GM19397 (cell line): ENCODE results near the gene BBS2.

Source experiments
- ATAC-seq: cut with Tn5 transposase; IDR thresholded peaks from one replicate; pipeline ENCODE4 v1.9.1; 2021; ENCODE audit warnings: mild to moderate bottlenecking, moderate library complexity; ENCODE audit not compliant: unreplicated experiment

The BBS2 gene

DNA sequence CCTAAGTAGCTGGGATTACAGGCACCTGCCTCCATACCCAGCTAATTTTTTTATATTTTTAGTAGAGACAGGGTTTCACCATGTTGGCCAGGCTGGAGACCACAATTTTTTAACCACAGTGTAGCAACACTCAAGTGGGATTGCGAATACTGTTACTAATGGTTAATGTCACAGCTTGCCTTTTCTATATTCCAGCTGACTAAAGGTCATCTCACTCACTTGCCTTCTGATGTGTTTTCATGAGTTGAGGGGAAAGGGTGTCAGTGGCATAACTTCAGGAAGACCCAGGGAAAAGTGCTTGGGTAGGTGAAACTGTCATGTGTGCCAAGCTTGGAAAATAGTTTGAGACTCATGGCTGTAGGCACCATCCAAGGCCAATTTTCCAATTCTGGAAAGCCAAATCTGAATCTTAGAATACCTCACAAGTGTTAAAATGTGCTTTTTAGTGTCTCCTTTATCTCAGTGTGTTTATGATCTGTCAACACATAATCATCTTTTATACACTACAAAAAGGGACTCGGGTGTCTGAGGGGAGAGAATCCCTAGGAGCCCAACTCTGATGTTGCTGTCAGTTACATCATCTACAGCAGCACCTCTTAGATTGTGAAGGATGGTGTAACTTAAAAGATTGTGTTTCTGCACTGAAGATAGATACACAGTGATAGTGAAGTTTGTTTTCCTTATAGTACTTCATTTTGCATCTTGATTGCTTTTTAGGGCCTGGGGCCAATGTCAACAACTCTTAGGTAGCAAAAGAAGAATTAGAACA lies 41.4 kb downstream of the BBS2 start:
- ATAC-seq, result no peak

DNA sequence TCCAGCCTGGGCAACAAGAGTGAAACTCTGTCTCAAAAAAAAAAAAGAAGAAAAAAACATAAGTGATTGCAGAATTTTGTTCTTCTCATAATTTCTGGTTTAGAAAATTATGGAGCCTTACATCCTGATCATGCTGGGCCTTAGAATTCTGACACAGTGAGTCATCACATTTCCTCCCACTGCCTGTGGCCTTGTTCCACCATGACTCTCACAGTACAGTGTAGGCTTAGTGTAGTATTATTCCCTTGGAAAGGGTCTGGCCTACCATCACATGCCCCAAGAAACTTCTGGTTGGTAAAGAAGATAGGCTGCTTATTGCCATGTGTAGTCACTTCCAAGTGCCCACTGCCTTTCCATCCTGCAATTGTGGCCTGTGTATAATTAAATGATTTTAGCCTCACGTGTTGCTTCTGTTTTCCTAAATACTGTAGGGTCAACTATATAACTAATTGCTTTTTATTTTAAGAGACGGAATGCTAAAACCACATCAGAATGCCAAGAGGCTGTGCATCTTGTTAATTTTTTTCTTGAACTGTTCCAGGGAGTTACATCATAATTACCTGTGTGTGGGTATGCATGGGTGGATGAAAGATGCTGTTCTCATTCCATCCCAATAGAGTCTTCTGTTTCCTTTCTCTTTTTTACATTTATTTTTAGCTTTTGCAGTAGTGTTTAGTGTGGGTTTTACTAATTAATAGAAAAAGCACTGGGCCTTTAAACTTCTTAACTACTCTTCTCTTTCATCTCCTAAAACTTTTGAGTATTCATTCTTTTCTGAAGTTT lies 42.5 kb downstream of the BBS2 start:
- ATAC-seq, result no peak

GRCh38 chr16:56475201-56475600 lies 44.6 kb downstream of the BBS2 start:
- ATAC-seq, result no peak

DNA sequence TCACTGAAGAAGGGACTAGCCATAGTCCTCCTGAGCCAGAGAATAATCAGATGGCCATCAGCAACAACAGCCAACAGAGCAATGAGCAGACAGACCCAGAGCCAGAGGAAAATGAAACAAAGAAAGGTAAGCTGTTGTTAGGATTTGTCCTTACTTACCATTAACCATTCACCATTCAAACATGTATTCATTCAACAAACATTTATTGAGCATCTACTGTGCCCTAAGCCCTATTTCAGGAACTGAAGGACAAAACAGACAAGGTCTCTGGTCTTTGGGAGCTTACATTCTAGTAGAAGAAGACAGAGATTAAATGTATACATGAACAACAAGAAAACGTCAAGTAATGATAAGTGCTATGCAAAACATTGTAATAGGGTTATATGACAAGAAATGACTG lies 49.2 kb downstream of the BBS2 start:
- no peak for ATAC-seq

DNA sequence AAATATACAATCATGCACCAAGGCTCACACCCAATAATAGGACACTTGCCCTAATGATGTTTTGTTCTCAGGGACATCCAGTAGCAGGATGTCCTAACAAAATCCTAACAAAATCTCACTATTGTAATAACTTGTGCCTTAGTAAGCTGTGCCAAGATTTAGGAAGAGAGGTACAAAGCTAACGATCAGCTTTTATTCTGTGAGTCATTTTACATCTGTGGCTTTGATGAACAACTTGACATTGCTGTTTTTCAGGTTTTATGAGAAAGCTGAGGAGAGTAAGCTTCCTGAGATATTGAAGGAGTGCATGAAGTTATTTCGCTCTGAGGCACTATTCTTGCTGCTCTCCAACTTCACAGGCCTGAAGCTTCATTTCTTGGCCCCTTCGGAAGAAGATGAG lies 49.6 kb downstream of the BBS2 start:
- no peak for ATAC-seq

- no peak for ATAC-seq
These were observed 50.1 kb downstream of the BBS2 start for GRCh38 chr16:56469748-56470147.

DNA sequence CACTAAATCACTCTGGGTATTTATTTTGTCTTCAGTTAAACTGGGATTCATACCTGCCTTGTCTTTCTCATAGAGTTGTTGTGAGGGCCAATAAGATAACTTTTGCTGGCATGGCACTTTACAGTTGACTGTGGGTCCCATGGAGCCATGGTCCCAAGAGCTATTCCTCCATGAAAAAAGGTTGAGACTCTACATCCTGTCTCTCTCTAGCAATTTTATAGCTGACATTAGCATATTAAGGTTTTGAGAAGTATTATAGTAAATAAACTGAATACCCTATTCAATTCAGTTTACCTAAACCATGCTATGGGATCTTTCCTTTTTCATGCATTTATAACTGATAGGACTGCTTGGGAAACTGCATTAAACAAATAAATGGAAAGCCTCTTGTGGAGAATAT lies 51.0 kb downstream of the BBS2 start:
- ATAC-seq, result no peak

GRCh38 chr16:56466344-56466743 lies 53.5 kb downstream of the BBS2 start:
- ATAC-seq, result no peak

GRCh38 chr16:56463153-56463552 lies 56.7 kb downstream of the BBS2 start:
- no peak for ATAC-seq

DNA sequence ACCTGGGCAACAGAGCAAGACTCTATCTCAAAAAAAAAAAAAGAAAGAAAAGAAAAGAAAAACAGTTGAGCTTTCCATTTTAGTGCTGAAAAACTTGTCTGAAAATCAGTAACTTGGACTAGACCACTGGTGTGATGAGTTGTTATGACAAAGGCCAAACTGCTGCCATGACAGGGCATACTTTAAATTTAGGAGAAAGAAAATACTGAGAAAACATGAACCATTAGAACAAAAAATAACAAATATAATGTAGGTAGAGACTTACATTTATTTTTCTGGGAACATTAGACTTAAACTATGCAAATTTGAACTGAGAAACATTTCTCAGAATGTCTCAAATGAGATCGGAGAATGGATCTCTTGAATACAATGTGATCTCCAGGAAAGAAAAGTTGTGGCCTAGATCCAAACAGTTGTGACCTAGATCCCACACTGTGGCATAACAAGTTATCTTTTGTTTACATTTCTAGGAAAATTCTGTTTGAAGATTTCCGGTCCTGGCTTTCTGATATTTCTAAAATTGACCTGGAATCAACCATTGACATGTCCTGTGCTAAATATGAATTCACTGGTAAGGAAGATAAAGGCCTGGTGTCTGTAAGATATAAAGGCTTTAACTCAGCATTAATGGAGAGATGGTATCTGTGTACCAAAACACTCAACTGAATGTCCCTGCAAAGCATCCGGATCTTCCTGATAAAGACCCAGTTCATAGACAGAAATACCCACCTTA lies 57.6 kb downstream of the BBS2 start:
- no peak for ATAC-seq

DNA sequence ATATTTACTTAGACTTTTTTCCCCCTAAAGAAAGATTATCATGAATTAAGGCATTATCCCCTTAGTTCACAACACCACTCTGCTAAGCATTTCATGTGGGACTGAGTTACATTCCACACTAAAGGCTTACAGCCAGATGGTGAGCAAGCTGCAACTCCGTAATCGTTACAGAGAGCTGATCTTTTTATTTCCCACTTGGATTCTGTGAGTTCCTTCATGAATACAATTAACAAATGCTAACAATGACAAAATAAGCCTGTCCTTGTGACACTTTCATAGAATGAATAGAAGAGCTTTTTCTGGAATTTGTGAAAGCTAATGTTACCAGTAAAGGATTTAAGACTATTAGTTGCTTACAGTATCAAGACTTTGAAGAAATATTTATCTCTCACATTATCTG lies 59.7 kb downstream of the BBS2 start:
- no peak for ATAC-seq

DNA sequence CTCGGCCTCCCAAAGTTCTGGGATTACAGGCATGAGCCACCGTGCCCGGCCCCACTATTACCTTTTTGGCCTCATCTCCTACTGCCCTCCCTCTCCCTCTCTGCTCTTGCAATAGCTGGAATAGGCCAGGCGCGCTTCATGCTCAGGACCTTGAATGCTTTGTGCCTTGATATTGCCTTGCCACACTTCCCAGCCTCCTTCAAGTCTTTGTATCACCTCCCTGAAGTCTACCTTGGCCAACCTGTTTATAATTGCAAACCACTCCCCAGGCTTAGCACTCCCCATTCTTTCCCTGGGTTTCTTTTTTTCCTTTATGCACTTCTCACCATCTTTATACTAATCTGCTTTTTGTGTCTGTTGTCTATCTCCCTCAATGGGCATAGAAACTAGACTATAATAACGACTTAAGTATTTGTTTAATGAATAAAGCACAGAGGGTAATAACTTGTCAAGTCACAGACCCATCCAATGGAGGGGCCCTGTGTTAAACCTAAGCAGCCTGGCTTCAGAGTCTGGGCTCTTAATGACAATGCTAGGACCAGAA lies 61.8 kb downstream of the BBS2 start:
- ATAC-seq, result no peak

- ATAC-seq, result peak; percentile 36
These were observed 67.8 kb downstream of the BBS2 start for GRCh38 chr16:56451753-56452689.

GRCh38 chr16:56450986-56451752 lies 68.7 kb downstream of the BBS2 start, which contains the start of the genes NUDT21 and OGFOD1:
NUDT21 (minus strand) TSS chr16:56451332; CDS start chr16:56451202, 130 bp downstream.
OGFOD1 (plus strand) TSS chr16:56451554; CDS start chr16:56451613, 59 bp downstream.
- peak; percentile 99 for ATAC-seq

GRCh38 chr16:56450275-56450985 lies 69.4 kb downstream of the BBS2 start:
- no peak for ATAC-seq

GRCh38 chr16:56448005-56448404 lies 71.8 kb downstream of the BBS2 start:
- no peak for ATAC-seq

DNA sequence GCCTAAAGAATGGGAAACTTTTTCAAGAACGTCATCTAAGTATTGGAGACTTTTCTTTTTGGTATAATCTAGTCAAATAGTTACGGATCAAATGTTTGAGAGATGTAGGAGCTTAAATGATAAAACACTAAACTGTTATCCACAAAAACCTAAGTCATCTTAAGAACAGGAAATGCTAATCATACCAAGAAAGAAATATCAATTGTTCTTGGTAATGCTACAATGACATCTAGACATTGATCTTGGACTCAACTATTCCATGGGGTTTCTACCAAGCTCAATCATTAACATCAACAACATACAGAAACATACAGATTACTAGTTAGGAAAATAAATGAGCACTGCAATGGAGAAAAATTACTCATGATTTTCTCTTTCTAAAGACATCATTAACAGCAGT lies 72.5 kb downstream of the BBS2 start:
- ATAC-seq, result no peak

DNA sequence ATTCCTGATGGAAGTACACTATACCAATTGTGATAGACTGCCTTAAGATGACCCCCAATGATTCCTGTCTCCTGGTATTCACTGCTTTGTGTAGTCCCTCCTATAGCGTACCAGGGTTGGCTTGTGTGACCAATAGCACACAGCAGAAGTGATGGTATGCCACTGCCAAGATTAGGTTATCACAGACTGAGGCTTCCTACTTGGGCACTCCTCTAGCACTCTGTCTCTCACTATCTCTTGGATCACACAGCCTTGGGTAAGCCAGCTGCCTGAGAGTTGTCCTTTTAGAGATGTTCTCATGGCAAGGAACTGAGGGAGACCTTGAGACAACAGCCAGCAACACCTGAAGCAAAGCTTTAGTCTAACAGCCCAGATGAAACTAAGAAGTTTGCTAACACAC lies 81.8 kb downstream of the BBS2 start:
- no peak for ATAC-seq

- ATAC-seq, result no peak
These were observed 83.6 kb downstream of the BBS2 start for GRCh38 chr16:56436258-56436657.
